Hepatocyte (in vitro differentiated cells): ENCODE results near the gene SARDH.

Experiments used
- CTCF ChIP-seq: fragments of 200-600 bp; sonication (generic); IDR thresholded peaks from 2 replicates; pipeline ENCODE4 v1.5.1; 2016; ENCODE audit warnings: antibody characterized with exemption, mild to moderate bottlenecking; ENCODE audit not compliant: poor library complexity
- EZH2 ChIP-seq: fragments of 200-600 bp; sonication (generic); IDR thresholded peaks from 2 replicates; pipeline ENCODE4 v1.6.1; 2016; ENCODE audit warnings: antibody characterized with exemption, mild to moderate bottlenecking, borderline replicate concordance

- TF ChIP-seq CTCF (no peak), EZH2 (no peak)
These were observed 29.7 kb downstream of the SARDH start for GRCh38 chr9:133708246-133709014.
